H1 (cell line): ENCODE results near the gene CDH10.

Experiments used
- CTCF ChIP-seq, 3 experiments: IDR thresholded peaks; 1 replicate in 2 of 3; 2 replicates in 1 of 3; pipeline versions ENCODE4 v1.5.1 to v1.6.1; 2011; ENCODE audit warnings: low read length in 3 of 3, mild to moderate bottlenecking in 3 of 3, inconsistent platforms in 2 of 3, low read depth in 1 of 3, moderate library complexity in 1 of 3; ENCODE audit not compliant: insufficient read depth in 1 of 3; ENCODE audit errors: control extremely low read depth in 1 of 3
- EGR1 ChIP-seq: IDR thresholded peaks from 2 replicates; pipeline ENCODE4 v1.6.1; 2011; ENCODE audit warnings: low read depth, low read length, borderline replicate concordance
- EP300 ChIP-seq, 2 experiments: IDR thresholded peaks; 1 replicate in 1 of 2; 2 replicates in 1 of 2; pipeline ENCODE4 v1.6.1; 2011 to 2012; ENCODE audit warnings: low read depth in 2 of 2, low read length in 2 of 2, mild to moderate bottlenecking in 2 of 2, borderline replicate concordance in 1 of 2, inconsistent platforms in 1 of 2, moderate library complexity in 1 of 2
- EZH2 ChIP-seq: fragments of 200-600 bp; sonication (generic); IDR thresholded peaks from 2 replicates; pipeline ENCODE4 v1.7.1; 2012; ENCODE audit warnings: low read depth, mild to moderate bottlenecking, moderate library complexity, low read length, inconsistent platforms; ENCODE audit not compliant: severe bottlenecking
- MAX ChIP-seq: IDR thresholded peaks from 2 replicates; pipeline ENCODE4 v1.6.1; 2012; ENCODE audit warnings: inconsistent platforms
- POLR2A ChIP-seq, 2 experiments: IDR thresholded peaks; 1 replicate in 1 of 2; 2 replicates in 1 of 2; pipeline ENCODE4 v1.6.1; 2011; ENCODE audit warnings: low read depth in 2 of 2, low read length in 2 of 2, mild to moderate bottlenecking in 2 of 2; ENCODE audit errors: control extremely low read depth in 1 of 2
- RAD21 ChIP-seq, 2 experiments: IDR thresholded peaks in 1 of 2; conservative IDR thresholded peaks in 1 of 2; 2 replicates each; pipeline ENCODE4 v1.6.1; 2011; ENCODE audit warnings: low read depth in 2 of 2, low read length in 2 of 2, improper control_type of control experiment in 1 of 2, inconsistent platforms in 1 of 2, mild to moderate bottlenecking in 1 of 2, moderate library complexity in 1 of 2

DNA sequence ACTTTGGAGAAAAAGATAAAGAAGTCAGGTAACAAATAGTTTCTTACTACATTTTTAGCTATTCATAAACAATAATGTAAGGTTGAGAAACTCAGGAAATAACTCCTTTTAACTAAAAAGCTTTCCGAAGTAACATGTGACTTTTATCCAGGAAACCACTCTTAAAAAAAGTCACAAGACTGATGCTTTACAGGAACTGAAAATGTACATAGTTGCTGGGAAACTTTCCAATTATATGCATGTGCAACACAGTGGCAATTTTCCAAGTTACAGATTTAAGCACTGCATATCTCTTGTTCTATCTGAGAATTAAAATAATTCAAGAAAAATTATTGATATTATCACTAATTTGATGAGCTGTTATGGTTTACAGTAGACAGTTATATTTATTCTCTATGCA lies 105.2 kb downstream of the CDH10 start:
- TF ChIP-seq MAX (no peak), RAD21 (IDR thresholded peaks at IDR 0.05 in 1 of 2, conservative IDR thresholded peaks at IDR 0.05 in 1 of 2; ENCODE audit: low read depth in 2 of 2, low read length in 2 of 2) (no peak), POLR2A (IDR thresholded peaks at IDR 0.05; ENCODE audit: control extremely low read depth in 1 of 2, low read depth in 2 of 2, low read length in 2 of 2) (no peak), EP300 (IDR thresholded peaks at IDR 0.05; ENCODE audit: borderline replicate concordance in 1 of 2, low read depth in 2 of 2, low read length in 2 of 2) (no peak), EGR1 (no peak), CTCF (IDR thresholded peaks at IDR 0.05; ENCODE audit: control extremely low read depth in 1 of 3, insufficient read depth in 1 of 3, low read depth in 1 of 3, low read length in 3 of 3) (no peak), EZH2 (no peak)
